ENCODE data around the gene ARMC5. TPM values are rescaled to one million over a fixed set of nuclear protein-coding genes. Genes with fewer than 3 reads are reported as not detected.

The ARMC5 gene
- total RNA-seq, 6 experiments from 2014 or later, result 7.6 to 11.8 (median 9.3) TPM

GRCh38 chr16:31456988-31457360, 2.3 kb upstream of the ARMC5 start:
- peaks cover 67% of the 10 kb centered on the region for H3K4me1 Mint-ChIP-seq (ENCODE audit: low read depth)
- no peak overlapping the region; the same call in 1 of the 2 replicates for H3K27ac Mint-ChIP-seq
- H3K4me3 Mint-ChIP-seq, result peak overlapping the region; percentile 94
- no peaks in the 10 kb centered on the region; the same call in none of the 2 replicates for H3K27me3 Mint-ChIP-seq (ENCODE audit: insufficient read depth)
- TF ChIP-seq, protein P1, sequence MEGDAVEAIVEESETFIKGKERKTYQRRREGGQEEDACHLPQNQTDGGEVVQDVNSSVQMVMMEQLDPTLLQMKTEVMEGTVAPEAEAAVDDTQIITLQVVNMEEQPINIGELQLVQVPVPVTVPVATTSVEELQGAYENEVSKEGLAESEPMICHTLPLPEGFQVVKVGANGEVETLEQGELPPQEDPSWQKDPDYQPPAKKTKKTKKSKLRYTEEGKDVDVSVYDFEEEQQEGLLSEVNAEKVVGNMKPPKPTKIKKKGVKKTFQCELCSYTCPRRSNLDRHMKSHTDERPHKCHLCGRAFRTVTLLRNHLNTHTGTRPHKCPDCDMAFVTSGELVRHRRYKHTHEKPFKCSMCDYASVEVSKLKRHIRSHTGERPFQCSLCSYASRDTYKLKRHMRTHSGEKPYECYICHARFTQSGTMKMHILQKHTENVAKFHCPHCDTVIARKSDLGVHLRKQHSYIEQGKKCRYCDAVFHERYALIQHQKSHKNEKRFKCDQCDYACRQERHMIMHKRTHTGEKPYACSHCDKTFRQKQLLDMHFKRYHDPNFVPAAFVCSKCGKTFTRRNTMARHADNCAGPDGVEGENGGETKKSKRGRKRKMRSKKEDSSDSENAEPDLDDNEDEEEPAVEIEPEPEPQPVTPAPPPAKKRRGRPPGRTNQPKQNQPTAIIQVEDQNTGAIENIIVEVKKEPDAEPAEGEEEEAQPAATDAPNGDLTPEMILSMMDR (IDR thresholded peaks at IDR 0.05), result no peak
- H3K36me3 Mint-ChIP-seq (ENCODE audit: low read depth), result no peaks in the 10 kb centered on the region; the same call in 1 of the 2 replicates
- no peak for DNase-seq
- H3K9me3 Mint-ChIP-seq, result no peaks in the 10 kb centered on the region

- H3K27ac Mint-ChIP-seq, result peak overlapping the region; percentile 96
- peaks cover 54% of the 10 kb centered on the region for H3K4me1 Mint-ChIP-seq (ENCODE audit: low read depth)
- peaks cover 5% of the 10 kb centered on the region; the same call in 1 of the 2 replicates for H3K36me3 Mint-ChIP-seq (ENCODE audit: low read depth)
- TF ChIP-seq, protein P1 (IDR thresholded peaks at IDR 0.05), result no peak
- peak overlapping the region; percentile 94 for H3K4me3 Mint-ChIP-seq
- H3K9me3 Mint-ChIP-seq, result no peaks in the 10 kb centered on the region
- H3K27me3 Mint-ChIP-seq (ENCODE audit: insufficient read depth), result no peaks in the 10 kb centered on the region; the same call in 1 of the 2 replicates
- DNase-seq, result peak; percentile 21
Measured at GRCh38 chr16:31458073-31458843, 1.0 kb upstream of the ARMC5 start.

GRCh38 chr16:31459687-31460581, 633 bp downstream of the ARMC5 start:
- Mint-ChIP-seq H3K4me3 (peak overlapping the region; percentile 94), H3K9me3 (no peaks in the 10 kb centered on the region), H3K36me3 (ENCODE audit: low read depth) (peaks cover 5% of the 10 kb centered on the region; the same call in 1 of the 2 replicates), H3K27ac (peak overlapping the region; percentile 96), H3K27me3 (ENCODE audit: insufficient read depth) (no peaks in the 10 kb centered on the region; the same call in 1 of the 2 replicates), H3K4me1 (ENCODE audit: low read depth) (peaks cover 38% of the 10 kb centered on the region)
- TF ChIP-seq, protein P1 (IDR thresholded peaks at IDR 0.05), result no peak
- DNase-seq, result peak; percentile 99

DNA sequence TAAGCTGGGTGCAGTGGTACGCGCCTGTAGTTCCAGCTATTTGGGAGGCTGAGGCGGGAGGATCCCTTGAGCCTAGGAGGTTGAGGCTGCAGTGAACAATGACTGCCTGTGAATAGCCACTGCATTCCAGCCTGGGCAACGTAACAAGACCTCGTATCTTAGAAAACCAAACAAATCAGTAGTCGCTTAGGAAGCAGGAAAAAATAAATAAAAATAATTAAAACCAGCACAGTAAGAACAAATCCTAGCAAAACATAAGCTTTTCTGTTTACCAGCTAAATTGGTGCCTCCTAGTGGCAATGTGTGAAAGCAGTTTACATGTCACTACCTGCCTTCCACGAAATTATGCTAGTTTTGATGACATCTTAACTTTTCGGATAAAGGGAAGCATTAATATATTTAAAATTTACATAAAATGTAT, 1.3 kb downstream of the ARMC5 start:
- peaks cover 5% of the 10 kb centered on the region; the same call in 1 of the 2 replicates for H3K36me3 Mint-ChIP-seq (ENCODE audit: low read depth)
- TF ChIP-seq, protein P1 (IDR thresholded peaks at IDR 0.05), result peak; percentile 89
- DNase-seq, result peak; percentile 78
- peaks cover 31% of the 10 kb centered on the region for H3K4me1 Mint-ChIP-seq (ENCODE audit: low read depth)
- H3K9me3 Mint-ChIP-seq, result no peaks in the 10 kb centered on the region
- peak overlapping the region; percentile 92 for H3K27ac Mint-ChIP-seq
- peak overlapping the region; percentile 89 for H3K4me3 Mint-ChIP-seq
- H3K27me3 Mint-ChIP-seq (ENCODE audit: insufficient read depth), result no peaks in the 10 kb centered on the region; the same call in 1 of the 2 replicates

GRCh38 chr16:31461201-31461920, 2.1 kb downstream of the ARMC5 start:
- Mint-ChIP-seq H3K4me1 (ENCODE audit: low read depth) (peaks cover 26% of the 10 kb centered on the region), H3K36me3 (ENCODE audit: low read depth) (peaks cover 5% of the 10 kb centered on the region; the same call in 1 of the 2 replicates), H3K27me3 (ENCODE audit: insufficient read depth) (no peaks in the 10 kb centered on the region; the same call in none of the 2 replicates), H3K9me3 (no peaks in the 10 kb centered on the region), H3K4me3 (peak overlapping the region; percentile 19; the same call in 1 of the 2 replicates), H3K27ac (peak overlapping the region; percentile 83; the same call in 1 of the 2 replicates)
- DNase-seq, result no peak
- TF ChIP-seq, protein P1 (IDR thresholded peaks at IDR 0.05), result no peak
